ENCODE measurements around the gene NPLOC4. TPM values are rescaled to one million over a fixed set of nuclear protein-coding genes. Genes with fewer than 3 reads are reported as not detected.

NPLOC4 gene
- total and polyA plus RNA-seq, 2 of the 13 experiments (the other 11 are each of a cell fraction or from before 2014, with no cell fraction given) = 57.0 to 97.0 TPM

- TF ChIP-seq THAP9 (CRISPR knock-in tag; IDR thresholded peaks at IDR 0.05; ENCODE audit: borderline replicate concordance) = no peak
- TF ChIP-seq HOMEZ (CRISPR knock-in tag; IDR thresholded peaks at IDR 0.05; ENCODE audit: low read depth) = no peak
- no peak for TF ChIP-seq ZNF382 (CRISPR knock-in tag; IDR thresholded peaks at IDR 0.05; ENCODE audit: borderline replicate concordance)
- no peak for TF ChIP-seq ZBTB3 (CRISPR knock-in tag; IDR thresholded peaks at IDR 0.05; ENCODE audit: borderline replicate concordance, low read depth)
- TF ChIP-seq RFXANK (CRISPR knock-in tag; IDR thresholded peaks at IDR 0.05) = no peak
- no peak for TF ChIP-seq ZNF629 (CRISPR knock-in tag; conservative IDR thresholded peaks at IDR 0.05)
- TF ChIP-seq SCMH1 (CRISPR knock-in tag; IDR thresholded peaks at IDR 0.05; ENCODE audit: borderline replicate concordance) = no peak
- no peak for TF ChIP-seq ZBTB33 (CRISPR knock-in tag; IDR thresholded peaks at IDR 0.05)
- no peak for TF ChIP-seq NR2F2 (IDR thresholded peaks at IDR 0.05; ENCODE audit: borderline replicate concordance, low read depth)
- TF ChIP-seq ZFY (CRISPR knock-in tag; IDR thresholded peaks at IDR 0.05) = no peak
- no peak for TF ChIP-seq CHD2 (IDR thresholded peaks at IDR 0.05; ENCODE audit: low read depth, low read length)
- TF ChIP-seq TCF7L2 (IDR thresholded peaks at IDR 0.05; ENCODE audit: low read depth, low read length) = no peak
- no peak for TF ChIP-seq SATB2 (CRISPR knock-in tag; IDR thresholded peaks at IDR 0.05)
- TF ChIP-seq SRF (IDR thresholded peaks at IDR 0.05; ENCODE audit: low read depth, low read length) = no peak
- no peak for TF ChIP-seq SRSF1 (optimal IDR thresholded peaks at IDR 0.05; ENCODE audit: low read depth, low read length)
- no peak; the same call in 1 of the 2 replicates for TF ChIP-seq ZNF276 (CRISPR knock-in tag; IDR thresholded peaks at IDR 0.05; ENCODE audit: low read depth)
- TF ChIP-seq ZNF362 (CRISPR knock-in tag; IDR thresholded peaks at IDR 0.05; ENCODE audit: borderline replicate concordance) = no peak
- TF ChIP-seq RFX3 (CRISPR knock-in tag; IDR thresholded peaks at IDR 0.05) = no peak
- 0 out of 2 replicates have a peak, but pooled peaks have one; percentile 40 for TF ChIP-seq ZNF543 (CRISPR knock-in tag; IDR thresholded peaks at IDR 0.05)
- TF ChIP-seq ZFYVE20 (CRISPR knock-in tag; IDR thresholded peaks at IDR 0.05; ENCODE audit: borderline replicate concordance, low read depth) = no peak; the same call in 1 of the 2 replicates
Measured at GRCh38 chr17:81511804-81512561, 124.9 kb downstream of the NPLOC4 start (continued).

Measured in HepG2 (cell line).